H1 (cell line): ENCODE results near the gene SNRK. TPM values are rescaled to one million over a fixed set of nuclear protein-coding genes. Genes with fewer than 3 reads are reported as not detected.

Experiments
- HDAC6 ChIP-seq: IDR thresholded peaks from one replicate; pipeline ENCODE4 v1.7.1; 2012; ENCODE audit warnings: low read depth, mild to moderate bottlenecking, inconsistent platforms, low read length, moderate library complexity
- JUN ChIP-seq: IDR thresholded peaks from 2 replicates; pipeline ENCODE4 v1.6.1; 2011; ENCODE audit warnings: low read depth, mild to moderate bottlenecking, improper control_type of control experiment, low read length
- POU5F1 ChIP-seq: IDR thresholded peaks from 2 replicates; pipeline ENCODE4 v1.6.1; 2011; ENCODE audit warnings: low read depth, mild to moderate bottlenecking, low read length, moderate library complexity
- SP1 ChIP-seq: IDR thresholded peaks from 2 replicates; pipeline ENCODE4 v1.6.1; 2011; ENCODE audit warnings: low read depth, low read length
- TAF7 ChIP-seq: optimal IDR thresholded peaks from 2 replicates; pipeline ENCODE3; 2011; ENCODE audit warnings: low read depth, mild to moderate bottlenecking, inconsistent platforms, low read length, moderate library complexity, borderline replicate concordance
- polyA plus RNA-seq, 7 experiments: library from polyadenylated mRNA; depleted of rRNA in 3 of 7; stranded (reverse) in 5 of 7; unstranded in 2 of 7; fragments of >200 nt in 5 of 7; fragments of 200-250 nt in 2 of 7; gene quantifications; 1 replicate in 5 of 7; 2 replicates in 1 of 7; 4 replicates in 1 of 7; pipeline versions ENCODE4 v1.2.1 to v1.2.3, GENCODE V29; 2011 to 2013; ENCODE audit warnings: missing spikeins in 2 of 7, mixed read lengths in 2 of 7
- total RNA-seq: library from RNA; stranded (reverse); fragmentation: NEBNext Ultra II Directional; extraction: Animal tissue kit (Norgen Biotek cat#: 25700); gene quantifications from 2 replicates; pipeline ENCODE4 v1.2.1, GENCODE V29; 2021
- TF ChIP-seq, protein P1 (sequence below): fragments of 300-600 bp; sonication (generic); IDR thresholded peaks from 2 replicates; pipeline ENCODE4 v1.7.1; 2012; ENCODE audit warnings: low read length, moderate library complexity, mild to moderate bottlenecking, inconsistent platforms; ENCODE audit not compliant: insufficient replicate concordance
- TF ChIP-seq, protein P2 (sequence below): IDR thresholded peaks from 2 replicates; pipeline ENCODE4 v1.6.1; 2012; ENCODE audit warnings: inconsistent platforms

SNRK gene
- total and polyA plus RNA-seq, 2 of the 8 experiments (the other 6 are each of a cell fraction or from before 2014, with no cell fraction given): 4.4 to 11.7 TPM

DNA sequence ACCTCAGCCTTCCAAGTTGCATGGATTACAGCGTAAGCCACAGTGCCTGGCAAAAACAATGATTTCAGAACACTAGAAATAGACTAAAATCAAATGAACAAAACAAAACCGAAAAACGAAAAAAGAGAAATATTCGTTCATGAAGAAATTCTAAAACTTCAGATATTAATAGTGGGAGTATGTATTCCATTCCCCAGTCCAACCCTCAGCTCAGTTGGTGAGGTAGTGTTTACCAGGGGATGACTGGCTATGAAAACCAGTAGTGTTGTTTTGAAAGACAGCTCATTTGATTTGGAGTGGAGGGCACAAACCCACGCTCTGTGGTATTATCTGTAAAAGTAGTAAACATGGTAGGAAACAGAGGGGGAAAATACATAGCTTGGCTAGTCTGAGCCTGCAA is 6.8 kb upstream of the SNRK start (continued):
- TF ChIP-seq, protein P1, sequence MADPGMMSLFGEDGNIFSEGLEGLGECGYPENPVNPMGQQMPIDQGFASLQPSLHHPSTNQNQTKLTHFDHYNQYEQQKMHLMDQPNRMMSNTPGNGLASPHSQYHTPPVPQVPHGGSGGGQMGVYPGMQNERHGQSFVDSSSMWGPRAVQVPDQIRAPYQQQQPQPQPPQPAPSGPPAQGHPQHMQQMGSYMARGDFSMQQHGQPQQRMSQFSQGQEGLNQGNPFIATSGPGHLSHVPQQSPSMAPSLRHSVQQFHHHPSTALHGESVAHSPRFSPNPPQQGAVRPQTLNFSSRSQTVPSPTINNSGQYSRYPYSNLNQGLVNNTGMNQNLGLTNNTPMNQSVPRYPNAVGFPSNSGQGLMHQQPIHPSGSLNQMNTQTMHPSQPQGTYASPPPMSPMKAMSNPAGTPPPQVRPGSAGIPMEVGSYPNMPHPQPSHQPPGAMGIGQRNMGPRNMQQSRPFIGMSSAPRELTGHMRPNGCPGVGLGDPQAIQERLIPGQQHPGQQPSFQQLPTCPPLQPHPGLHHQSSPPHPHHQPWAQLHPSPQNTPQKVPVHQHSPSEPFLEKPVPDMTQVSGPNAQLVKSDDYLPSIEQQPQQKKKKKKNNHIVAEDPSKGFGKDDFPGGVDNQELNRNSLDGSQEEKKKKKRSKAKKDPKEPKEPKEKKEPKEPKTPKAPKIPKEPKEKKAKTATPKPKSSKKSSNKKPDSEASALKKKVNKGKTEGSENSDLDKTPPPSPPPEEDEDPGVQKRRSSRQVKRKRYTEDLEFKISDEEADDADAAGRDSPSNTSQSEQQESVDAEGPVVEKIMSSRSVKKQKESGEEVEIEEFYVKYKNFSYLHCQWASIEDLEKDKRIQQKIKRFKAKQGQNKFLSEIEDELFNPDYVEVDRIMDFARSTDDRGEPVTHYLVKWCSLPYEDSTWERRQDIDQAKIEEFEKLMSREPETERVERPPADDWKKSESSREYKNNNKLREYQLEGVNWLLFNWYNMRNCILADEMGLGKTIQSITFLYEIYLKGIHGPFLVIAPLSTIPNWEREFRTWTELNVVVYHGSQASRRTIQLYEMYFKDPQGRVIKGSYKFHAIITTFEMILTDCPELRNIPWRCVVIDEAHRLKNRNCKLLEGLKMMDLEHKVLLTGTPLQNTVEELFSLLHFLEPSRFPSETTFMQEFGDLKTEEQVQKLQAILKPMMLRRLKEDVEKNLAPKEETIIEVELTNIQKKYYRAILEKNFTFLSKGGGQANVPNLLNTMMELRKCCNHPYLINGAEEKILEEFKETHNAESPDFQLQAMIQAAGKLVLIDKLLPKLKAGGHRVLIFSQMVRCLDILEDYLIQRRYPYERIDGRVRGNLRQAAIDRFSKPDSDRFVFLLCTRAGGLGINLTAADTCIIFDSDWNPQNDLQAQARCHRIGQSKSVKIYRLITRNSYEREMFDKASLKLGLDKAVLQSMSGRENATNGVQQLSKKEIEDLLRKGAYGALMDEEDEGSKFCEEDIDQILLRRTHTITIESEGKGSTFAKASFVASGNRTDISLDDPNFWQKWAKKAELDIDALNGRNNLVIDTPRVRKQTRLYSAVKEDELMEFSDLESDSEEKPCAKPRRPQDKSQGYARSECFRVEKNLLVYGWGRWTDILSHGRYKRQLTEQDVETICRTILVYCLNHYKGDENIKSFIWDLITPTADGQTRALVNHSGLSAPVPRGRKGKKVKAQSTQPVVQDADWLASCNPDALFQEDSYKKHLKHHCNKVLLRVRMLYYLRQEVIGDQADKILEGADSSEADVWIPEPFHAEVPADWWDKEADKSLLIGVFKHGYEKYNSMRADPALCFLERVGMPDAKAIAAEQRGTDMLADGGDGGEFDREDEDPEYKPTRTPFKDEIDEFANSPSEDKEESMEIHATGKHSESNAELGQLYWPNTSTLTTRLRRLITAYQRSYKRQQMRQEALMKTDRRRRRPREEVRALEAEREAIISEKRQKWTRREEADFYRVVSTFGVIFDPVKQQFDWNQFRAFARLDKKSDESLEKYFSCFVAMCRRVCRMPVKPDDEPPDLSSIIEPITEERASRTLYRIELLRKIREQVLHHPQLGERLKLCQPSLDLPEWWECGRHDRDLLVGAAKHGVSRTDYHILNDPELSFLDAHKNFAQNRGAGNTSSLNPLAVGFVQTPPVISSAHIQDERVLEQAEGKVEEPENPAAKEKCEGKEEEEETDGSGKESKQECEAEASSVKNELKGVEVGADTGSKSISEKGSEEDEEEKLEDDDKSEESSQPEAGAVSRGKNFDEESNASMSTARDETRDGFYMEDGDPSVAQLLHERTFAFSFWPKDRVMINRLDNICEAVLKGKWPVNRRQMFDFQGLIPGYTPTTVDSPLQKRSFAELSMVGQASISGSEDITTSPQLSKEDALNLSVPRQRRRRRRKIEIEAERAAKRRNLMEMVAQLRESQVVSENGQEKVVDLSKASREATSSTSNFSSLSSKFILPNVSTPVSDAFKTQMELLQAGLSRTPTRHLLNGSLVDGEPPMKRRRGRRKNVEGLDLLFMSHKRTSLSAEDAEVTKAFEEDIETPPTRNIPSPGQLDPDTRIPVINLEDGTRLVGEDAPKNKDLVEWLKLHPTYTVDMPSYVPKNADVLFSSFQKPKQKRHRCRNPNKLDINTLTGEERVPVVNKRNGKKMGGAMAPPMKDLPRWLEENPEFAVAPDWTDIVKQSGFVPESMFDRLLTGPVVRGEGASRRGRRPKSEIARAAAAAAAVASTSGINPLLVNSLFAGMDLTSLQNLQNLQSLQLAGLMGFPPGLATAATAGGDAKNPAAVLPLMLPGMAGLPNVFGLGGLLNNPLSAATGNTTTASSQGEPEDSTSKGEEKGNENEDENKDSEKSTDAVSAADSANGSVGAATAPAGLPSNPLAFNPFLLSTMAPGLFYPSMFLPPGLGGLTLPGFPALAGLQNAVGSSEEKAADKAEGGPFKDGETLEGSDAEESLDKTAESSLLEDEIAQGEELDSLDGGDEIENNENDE: no peak
- TF ChIP-seq TAF7 (no peak), POU5F1 (no peak), SP1 (no peak), HDAC6 (no peak), JUN (no peak)
- TF ChIP-seq, protein P2, sequence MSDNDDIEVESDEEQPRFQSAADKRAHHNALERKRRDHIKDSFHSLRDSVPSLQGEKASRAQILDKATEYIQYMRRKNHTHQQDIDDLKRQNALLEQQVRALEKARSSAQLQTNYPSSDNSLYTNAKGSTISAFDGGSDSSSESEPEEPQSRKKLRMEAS: no peak
